Pulmonary artery endothelial cell (primary cell): Measurements from ENCODE around the gene KRTAP16-1. TPM values are rescaled to one million over a fixed set of nuclear protein-coding genes. Genes with fewer than 3 reads are reported as not detected.
"Not testable (repeated sequence)": the region's sequence is repeated elsewhere in the genome, so short reads cannot be mapped to it uniquely, and the experiment has no call there.

ENCODE experiments used
- DNase-seq: peaks from one replicate; pipeline ENCODE4 v3.0.0-alpha.2; 2011; ENCODE audit warnings: low read depth, low spot score
- total RNA-seq: library from RNA; depleted of rRNA; stranded (reverse); fragments of >200 nt; gene quantifications from 2 replicates; pipeline ENCODE4 v1.2.3, GENCODE V29; 2014

KRTAP16-1 gene
- total RNA-seq: not detected in 2 replicates

GRCh38 chr17:41308918-41309359 is at the start of gene KRTAP16-1:
KRTAP16-1 (minus strand) TSS chr17:41309309; CDS start chr17:41309253, 56 bp downstream.
- DNase-seq: no peak

- no peak for DNase-seq
Measured at GRCh38 chr17:41354536-41354935, 45.4 kb upstream of the KRTAP16-1 start.

- DNase-seq: no peak
Measured at GRCh38 chr17:41352597-41353366, 43.7 kb upstream of the KRTAP16-1 start.

- DNase-seq: no peak
Measured at GRCh38 chr17:41351177-41351576, 42.1 kb upstream of the KRTAP16-1 start.

GRCh38 chr17:41350381-41350878 is 41.3 kb upstream of the KRTAP16-1 start, which contains the start of gene KRT33A:
KRT33A (minus strand) TSS chr17:41350828; CDS start chr17:41350767, 61 bp downstream.
- DNase-seq: not testable (repeated sequence)

- DNase-seq: no peak
Measured at GRCh38 chr17:41347869-41348760, 39.0 kb upstream of the KRTAP16-1 start.

GRCh38 chr17:41346421-41346820 is 37.3 kb upstream of the KRTAP16-1 start:
- DNase-seq: not testable (repeated sequence)

GRCh38 chr17:41345992-41346391 is 36.9 kb upstream of the KRTAP16-1 start:
- DNase-seq: no peak

- no peak for DNase-seq
Measured at GRCh38 chr17:41343029-41343428, 33.9 kb upstream of the KRTAP16-1 start.

GRCh38 chr17:41340934-41341861 is 32.1 kb upstream of the KRTAP16-1 start:
- DNase-seq: no peak

GRCh38 chr17:41340494-41340893 is 31.4 kb upstream of the KRTAP16-1 start:
- DNase-seq: no peak

- DNase-seq: no peak
Measured at GRCh38 chr17:41339571-41340172, 30.6 kb upstream of the KRTAP16-1 start.

- no peak for DNase-seq
Measured at GRCh38 chr17:41338961-41339485, 29.9 kb upstream of the KRTAP16-1 start.

- no peak for DNase-seq
Measured at GRCh38 chr17:41335747-41336146, 26.6 kb upstream of the KRTAP16-1 start.

GRCh38 chr17:41334385-41335305 is 25.5 kb upstream of the KRTAP16-1 start:
- DNase-seq: no peak

- no peak for DNase-seq
Measured at GRCh38 chr17:41333836-41334235, 24.7 kb upstream of the KRTAP16-1 start.

GRCh38 chr17:41333098-41333497 is 24.0 kb upstream of the KRTAP16-1 start:
- no peak for DNase-seq

- DNase-seq: no peak
Measured at GRCh38 chr17:41332239-41332638, 23.1 kb upstream of the KRTAP16-1 start.

GRCh38 chr17:41331606-41332005 is 22.5 kb upstream of the KRTAP16-1 start:
- DNase-seq: no peak
